ENCODE data around the gene MAST4.
A peak's percentile ranks its signal among the peaks of the same experiment; 100 is the strongest.

The MAST4 gene

DNA sequence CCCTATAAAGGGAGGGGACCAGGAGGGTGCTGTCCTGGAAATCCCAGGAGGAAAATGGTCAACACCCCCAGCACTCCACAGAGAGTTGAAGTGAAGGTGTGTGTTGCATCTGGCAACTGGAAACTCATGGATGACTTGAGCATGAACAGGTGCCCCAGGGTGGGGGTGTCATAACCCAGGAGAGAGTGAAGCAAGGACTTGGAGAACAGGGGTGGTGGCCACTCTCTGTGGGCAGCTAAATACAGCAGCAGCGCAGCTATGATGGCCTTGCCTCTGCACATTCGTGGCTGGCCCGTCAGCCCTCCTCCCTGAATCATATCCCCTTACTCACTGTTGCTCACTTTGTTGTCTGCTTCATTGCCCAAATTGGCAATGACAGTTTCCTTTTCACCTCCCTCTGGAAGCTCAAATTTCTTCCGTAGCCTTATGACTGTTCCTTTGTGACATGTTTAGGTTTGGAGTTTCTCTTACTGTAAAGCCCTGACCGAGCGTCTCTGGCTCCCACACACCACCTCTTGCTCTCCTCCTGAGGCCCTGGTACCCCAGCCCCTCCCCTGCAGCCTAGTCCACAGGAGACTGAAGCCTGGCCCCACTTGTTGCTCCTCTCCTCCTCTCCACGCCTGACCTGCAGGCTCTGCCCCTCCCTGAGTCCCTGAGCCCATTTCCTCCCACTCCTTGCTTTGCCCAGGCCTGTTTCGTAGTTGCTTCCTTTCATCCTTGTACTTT, 414.7 kb downstream of the MAST4 start:
- peak overlapping the region; percentile 31 to 52 for H3K27ac ChIP-seq (ENCODE audit: insufficient read depth in 1 of 2, low read depth in 1 of 2, low read length in 2 of 2, poor library complexity in 1 of 2, severe bottlenecking in 2 of 2)
- ChIA-PET POLR2A (no interaction called here), CTCF (interaction anchor here (1.4 to 1.9 kb wide), 2 partner anchors 12 to 15 kb away, joined by 3 to 7 read pairs; no protein-coding TSS in a partner anchor)
- H3K36me3 ChIP-seq (ENCODE audit: control insufficient read depth in 4 of 4, insufficient read depth in 4 of 4, low read length in 3 of 4), result no peaks in the 10 kb centered on the region
- peaks cover 25 to 79% (median 39%) of the 10 kb centered on the region in 4 experiments for H3K4me1 ChIP-seq (ENCODE audit: control extremely low read depth in 1 of 4, control insufficient read depth in 4 of 4, insufficient read depth in 4 of 4, low read length in 3 of 4)
- H3K4me3 ChIP-seq (ENCODE audit: control insufficient read depth in 1 of 7, extremely low read depth in 1 of 7, insufficient read depth in 4 of 7, low read depth in 2 of 7, low read length in 6 of 7), result peak overlapping the region in 4 of 7 experiments; percentile 15 to 62 (median 38)
- no peaks in the 10 kb centered on the region for H3K9me3 ChIP-seq (ENCODE audit: control extremely low read depth in 1 of 5, control insufficient read depth in 4 of 5, insufficient read depth in 2 of 5, low read depth in 1 of 5, low read length in 4 of 5)
- DNase-seq, result peak in 1 of 3 donors; percentile 43
- H3K27me3 ChIP-seq (replicated peaks in 2 of 5; ENCODE audit: control insufficient read depth in 4 of 5, insufficient read depth in 5 of 5, low read length in 4 of 5), result no peaks in the 10 kb centered on the region
- 30% methylated on average over 8 of the region's 8 CpGs for WGBS (ENCODE audit: insufficient coverage)

DNA sequence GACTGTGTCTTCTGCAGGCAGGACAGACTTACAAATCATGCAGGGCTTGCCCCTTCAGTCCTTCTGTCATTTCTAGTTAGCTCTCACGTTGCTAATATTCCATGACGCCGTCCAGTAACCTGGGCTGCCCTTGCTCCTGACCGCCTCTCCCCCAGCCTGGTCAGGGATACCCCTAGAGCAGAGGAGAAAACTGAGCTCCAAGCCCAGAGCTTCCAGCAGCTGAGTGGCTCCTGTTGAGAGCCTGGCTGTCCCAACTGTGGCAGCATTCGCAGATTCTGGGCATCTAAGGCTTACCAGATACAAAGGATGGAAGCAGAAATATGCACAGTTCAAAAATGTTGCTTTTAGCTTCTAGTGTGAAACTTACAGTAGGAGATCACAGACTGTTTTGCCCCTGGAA, 415.2 kb downstream of the MAST4 start:
- Histone ChIP-seq H3K27me3 (replicated peaks in 2 of 5; ENCODE audit: control insufficient read depth in 4 of 5, insufficient read depth in 5 of 5, low read length in 4 of 5) (no peaks in the 10 kb centered on the region), H3K9me3 (ENCODE audit: control extremely low read depth in 1 of 5, control insufficient read depth in 4 of 5, insufficient read depth in 2 of 5, low read depth in 1 of 5, low read length in 4 of 5) (no peaks in the 10 kb centered on the region), H3K36me3 (ENCODE audit: control insufficient read depth in 4 of 4, insufficient read depth in 4 of 4, low read length in 3 of 4) (no peaks in the 10 kb centered on the region), H3K4me3 (ENCODE audit: control insufficient read depth in 1 of 7, extremely low read depth in 1 of 7, insufficient read depth in 4 of 7, low read depth in 2 of 7, low read length in 6 of 7) (peak overlapping the region in 4 of 7 experiments; percentile 15 to 62 (median 38)), H3K4me1 (ENCODE audit: control extremely low read depth in 1 of 4, control insufficient read depth in 4 of 4, insufficient read depth in 4 of 4, low read length in 3 of 4) (peaks cover 20 to 79% (median 37%) of the 10 kb centered on the region in 4 experiments), H3K27ac (ENCODE audit: insufficient read depth in 1 of 2, low read depth in 1 of 2, low read length in 2 of 2, poor library complexity in 1 of 2, severe bottlenecking in 2 of 2) (peak overlapping the region; percentile 31 to 52)
- ChIA-PET POLR2A (no interaction called here), CTCF (interaction anchor here (1.3 to 1.9 kb wide), 6 partner anchors 9 to 71 kb away, joined by 3 to 7 read pairs (median 4); no protein-coding TSS in a partner anchor)
- DNase-seq, result no peak
- WGBS (ENCODE audit: insufficient coverage), result 46% methylated on average over 5 of the region's 5 CpGs

DNA sequence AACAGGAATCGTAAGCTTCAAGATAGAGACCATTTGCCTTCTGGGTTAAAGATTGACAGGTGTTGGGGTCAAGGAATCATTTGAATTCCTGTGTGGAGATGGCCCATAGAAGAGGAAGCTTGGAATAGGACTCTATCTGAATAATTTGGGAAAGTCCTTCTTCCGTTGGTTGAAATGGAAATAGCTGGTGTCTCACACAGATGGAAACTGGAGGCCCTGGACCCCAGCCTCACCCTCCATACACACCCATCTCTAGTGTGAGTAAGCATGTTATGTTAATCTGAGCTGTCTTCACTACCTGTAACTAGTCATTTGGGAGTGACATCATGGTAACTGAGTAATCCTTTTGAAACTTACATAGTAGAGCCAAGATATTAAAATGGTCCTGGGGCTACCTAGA, 416.0 kb downstream of the MAST4 start:
- ChIA-PET POLR2A (no interaction called here), CTCF (interaction anchor here (1.3 to 2.2 kb wide), 7 partner anchors 9 to 70 kb away, joined by 3 to 7 read pairs (median 5); no protein-coding TSS in a partner anchor)
- H3K9me3 ChIP-seq (ENCODE audit: control extremely low read depth in 1 of 5, control insufficient read depth in 4 of 5, insufficient read depth in 2 of 5, low read depth in 1 of 5, low read length in 4 of 5), result no peaks in the 10 kb centered on the region
- no peak overlapping the region for H3K4me3 ChIP-seq (ENCODE audit: control insufficient read depth in 1 of 7, extremely low read depth in 1 of 7, insufficient read depth in 4 of 7, low read depth in 2 of 7, low read length in 6 of 7)
- peak overlapping the region in 1 of 2 experiments; percentile 17 for H3K27ac ChIP-seq (ENCODE audit: insufficient read depth in 1 of 2, low read depth in 1 of 2, low read length in 2 of 2, poor library complexity in 1 of 2, severe bottlenecking in 2 of 2)
- no peaks in the 10 kb centered on the region for H3K27me3 ChIP-seq (replicated peaks in 2 of 5; ENCODE audit: control insufficient read depth in 4 of 5, insufficient read depth in 5 of 5, low read length in 4 of 5)
- no CpG with 5 or more reads among the region's 2 CpGs for WGBS (ENCODE audit: insufficient coverage)
- no peaks in the 10 kb centered on the region for H3K36me3 ChIP-seq (ENCODE audit: control insufficient read depth in 4 of 4, insufficient read depth in 4 of 4, low read length in 3 of 4)
- peaks cover 12 to 76% (median 32%) of the 10 kb centered on the region in 4 experiments for H3K4me1 ChIP-seq (ENCODE audit: control extremely low read depth in 1 of 4, control insufficient read depth in 4 of 4, insufficient read depth in 4 of 4, low read length in 3 of 4)
- DNase-seq, result no peak

DNA sequence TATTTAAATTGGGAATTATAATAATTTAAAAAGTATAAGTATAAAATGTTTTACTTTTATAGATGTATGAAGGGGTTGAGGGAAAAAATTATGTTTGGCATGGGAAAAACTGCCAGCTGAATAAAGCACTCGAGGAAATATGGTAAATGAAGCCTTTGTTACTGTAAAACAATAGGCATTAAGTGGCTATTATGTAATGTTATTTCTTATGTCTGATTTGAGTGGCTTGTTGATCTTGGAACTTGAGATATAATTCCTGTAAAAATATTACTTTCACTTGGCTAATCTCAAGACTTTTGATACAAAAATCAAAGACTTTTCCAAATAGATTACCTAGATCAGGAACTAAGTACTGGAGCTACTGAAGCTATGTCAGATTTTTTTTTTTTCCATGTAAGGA, 417.5 kb downstream of the MAST4 start:
- Histone ChIP-seq H3K9me3 (ENCODE audit: control extremely low read depth in 1 of 5, control insufficient read depth in 4 of 5, insufficient read depth in 2 of 5, low read depth in 1 of 5, low read length in 4 of 5) (peaks cover 0 to 2% (median 0%) of the 10 kb centered on the region in 5 experiments), H3K36me3 (ENCODE audit: control insufficient read depth in 4 of 4, insufficient read depth in 4 of 4, low read length in 3 of 4) (no peaks in the 10 kb centered on the region), H3K27me3 (replicated peaks in 2 of 5; ENCODE audit: control insufficient read depth in 4 of 5, insufficient read depth in 5 of 5, low read length in 4 of 5) (no peaks in the 10 kb centered on the region), H3K27ac (ENCODE audit: insufficient read depth in 1 of 2, low read depth in 1 of 2, low read length in 2 of 2, poor library complexity in 1 of 2, severe bottlenecking in 2 of 2) (no peak overlapping the region), H3K4me1 (ENCODE audit: control extremely low read depth in 1 of 4, control insufficient read depth in 4 of 4, insufficient read depth in 4 of 4, low read length in 3 of 4) (peaks cover 10 to 69% (median 26%) of the 10 kb centered on the region in 4 experiments), H3K4me3 (ENCODE audit: control insufficient read depth in 1 of 7, extremely low read depth in 1 of 7, insufficient read depth in 4 of 7, low read depth in 2 of 7, low read length in 6 of 7) (no peak overlapping the region)
- 100% methylated on average over 1 of the region's 1 CpG for WGBS (ENCODE audit: insufficient coverage)
- ChIA-PET CTCF (interaction anchor here (0.8 to 3.5 kb wide), 9 partner anchors 8 to 33 kb away, joined by 3 to 20 read pairs (median 5); no protein-coding TSS in a partner anchor), POLR2A (interaction anchor here (0.8 kb wide), 1 partner anchor 25 kb away, joined by 3 read pairs; no protein-coding TSS in a partner anchor)
- DNase-seq, result no peak

DNA sequence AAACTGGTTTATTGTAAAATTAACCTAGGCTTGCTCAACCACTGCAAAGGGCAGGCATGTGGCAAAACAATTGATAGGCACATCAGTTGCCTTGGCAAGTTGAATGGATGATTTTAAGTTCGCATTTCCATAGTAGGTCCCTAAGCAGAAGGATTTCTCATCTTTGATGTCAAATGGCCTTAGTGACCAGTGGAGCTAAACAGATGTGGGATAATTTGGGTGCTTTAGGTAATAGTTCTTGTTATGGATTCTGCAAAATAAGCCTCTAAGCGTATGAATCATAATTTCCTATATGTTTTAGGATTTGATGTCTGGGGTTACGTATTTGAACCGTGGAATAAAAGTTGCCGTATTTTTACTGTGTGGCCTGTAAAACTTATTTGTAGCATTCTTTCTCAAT, 418.0 kb downstream of the MAST4 start:
- CTCF ChIA-PET, result interaction anchor here (1.6 to 3.5 kb wide), 6 partner anchors 8 to 33 kb away, joined by 3 to 20 read pairs (median 8); no protein-coding TSS in a partner anchor
- H3K4me3 ChIP-seq (ENCODE audit: control insufficient read depth in 1 of 7, extremely low read depth in 1 of 7, insufficient read depth in 4 of 7, low read depth in 2 of 7, low read length in 6 of 7), result no peak overlapping the region
- no peaks in the 10 kb centered on the region for H3K27me3 ChIP-seq (replicated peaks in 2 of 5; ENCODE audit: control insufficient read depth in 4 of 5, insufficient read depth in 5 of 5, low read length in 4 of 5)
- WGBS (ENCODE audit: insufficient coverage), result 100% methylated on average over 1 of the region's 5 CpGs
- H3K27ac ChIP-seq (ENCODE audit: insufficient read depth in 1 of 2, low read depth in 1 of 2, low read length in 2 of 2, poor library complexity in 1 of 2, severe bottlenecking in 2 of 2), result no peak overlapping the region
- H3K36me3 ChIP-seq (ENCODE audit: control insufficient read depth in 4 of 4, insufficient read depth in 4 of 4, low read length in 3 of 4), result no peaks in the 10 kb centered on the region
- DNase-seq, result no peak
- POLR2A ChIA-PET, result no interaction called here
- H3K4me1 ChIP-seq (ENCODE audit: control extremely low read depth in 1 of 4, control insufficient read depth in 4 of 4, insufficient read depth in 4 of 4, low read length in 3 of 4), result peaks cover 10 to 69% (median 27%) of the 10 kb centered on the region in 4 experiments
- peaks cover 0 to 2% (median 0%) of the 10 kb centered on the region in 5 experiments for H3K9me3 ChIP-seq (ENCODE audit: control extremely low read depth in 1 of 5, control insufficient read depth in 4 of 5, insufficient read depth in 2 of 5, low read depth in 1 of 5, low read length in 4 of 5)

DNA sequence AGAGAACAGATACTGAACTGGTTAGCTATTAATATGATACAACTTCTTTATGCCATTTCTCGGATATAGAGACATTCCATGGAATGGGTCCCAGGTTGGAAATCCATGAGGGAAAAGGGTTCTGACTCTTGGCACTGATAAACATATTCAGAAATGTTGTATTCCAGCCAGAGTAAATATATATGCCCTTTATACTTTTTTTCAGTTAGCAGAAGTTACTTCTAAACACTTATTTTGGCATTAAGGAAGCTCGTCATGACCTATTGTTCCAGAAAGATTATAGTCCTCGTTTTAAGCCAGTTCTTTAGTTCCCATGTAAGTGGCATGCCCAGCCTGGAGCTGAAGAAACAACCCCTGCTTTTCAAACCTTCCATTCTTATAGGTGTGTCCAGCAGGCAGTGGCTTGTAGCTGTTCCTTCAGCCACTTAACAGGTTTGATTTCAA, 418.8 kb downstream of the MAST4 start:
- peaks cover 16 to 69% (median 33%) of the 10 kb centered on the region in 4 experiments for H3K4me1 ChIP-seq (ENCODE audit: control extremely low read depth in 1 of 4, control insufficient read depth in 4 of 4, insufficient read depth in 4 of 4, low read length in 3 of 4)
- ChIA-PET POLR2A (interaction anchor here (0.8 to 1.8 kb wide), 2 partner anchors 11 to 13 kb away, joined by 3 to 4 read pairs; no protein-coding TSS in a partner anchor), CTCF (interaction anchor here (1.0 to 3.5 kb wide), 9 partner anchors 8 to 185 kb away, joined by 3 to 20 read pairs (median 6); no protein-coding TSS in a partner anchor)
- H3K9me3 ChIP-seq (ENCODE audit: control extremely low read depth in 1 of 5, control insufficient read depth in 4 of 5, insufficient read depth in 2 of 5, low read depth in 1 of 5, low read length in 4 of 5), result peaks cover 0 to 2% (median 0%) of the 10 kb centered on the region in 5 experiments
- DNase-seq, result peak in 2 of 3 donors; percentile 41 to 61
- 14% methylated on average over 2 of the region's 3 CpGs for WGBS (ENCODE audit: insufficient coverage)
- peak overlapping the region; percentile 6 to 45 for H3K27ac ChIP-seq (ENCODE audit: insufficient read depth in 1 of 2, low read depth in 1 of 2, low read length in 2 of 2, poor library complexity in 1 of 2, severe bottlenecking in 2 of 2)
- no peaks in the 10 kb centered on the region for H3K36me3 ChIP-seq (ENCODE audit: control insufficient read depth in 4 of 4, insufficient read depth in 4 of 4, low read length in 3 of 4)
- no peaks in the 10 kb centered on the region for H3K27me3 ChIP-seq (replicated peaks in 2 of 5; ENCODE audit: control insufficient read depth in 4 of 5, insufficient read depth in 5 of 5, low read length in 4 of 5)
- peak overlapping the region in 4 of 7 experiments; percentile 24 to 66 (median 54) for H3K4me3 ChIP-seq (ENCODE audit: control insufficient read depth in 1 of 7, extremely low read depth in 1 of 7, insufficient read depth in 4 of 7, low read depth in 2 of 7, low read length in 6 of 7)
